B cell (primary cell): ENCODE results near the gene VIPR2. TPM values are rescaled to one million over a fixed set of nuclear protein-coding genes. Genes with fewer than 3 reads are reported as not detected.

Source experiments
- ATAC-seq: fragments of 200-7000 bp; cut with Tn5 transposase; one replicate; pipeline ENCODE4 v1.10.0; 2021; ENCODE audit warnings: low read depth, mild to moderate bottlenecking, moderate number of reproducible peaks, moderate library complexity
- CTCF ChIA-PET: fragments of 350-600 bp; sonication (Branson Sonifier 250); formaldehyde crosslinking; loops from one replicate; lab custom pipeline; 2021; ENCODE audit warnings: antibody characterized with exemption, inconsistent platforms; lab: Charles Lee
- POLR2A ChIA-PET: fragments of 350-600 bp; sonication (Branson Sonifier 250); formaldehyde crosslinking; loops from one replicate; lab custom pipeline; 2021; ENCODE audit warnings: antibody characterized with exemption; lab: Charles Lee
- DNase-seq: peaks from one replicate; pipeline ENCODE4 v3.0.0; 2013
- H2AFZ ChIP-seq: 2 replicates; pipeline ENCODE4 v1.6.1; 2012; ENCODE audit warnings: mild to moderate bottlenecking, low read depth, low read length; ENCODE audit not compliant: insufficient read depth, poor library complexity, severe bottlenecking
- H3K27ac ChIP-seq, 2 donors: 1 replicate in 1 of 2; 2 replicates in 1 of 2; pipeline ENCODE4 v1.5.1; 2012 to 2013; ENCODE audit warnings: low read length in 2 of 2, mild to moderate bottlenecking in 2 of 2, moderate library complexity in 1 of 2
- H3K27me3 ChIP-seq, 4 experiments: fragments of 200-600 bp in 1 of 4; sonication (generic) in 1 of 4; replicated peaks in 1 of 4; 1 replicate in 2 of 4; 2 replicates in 2 of 4; pipeline versions ENCODE4 v1.6.1 to v1.7.0; 2013 to 2016; ENCODE audit warnings: low read length in 3 of 4, mild to moderate bottlenecking in 2 of 4, mixed read lengths in 1 of 4, moderate library complexity in 1 of 4; ENCODE audit not compliant: insufficient read depth in 4 of 4, control insufficient read depth in 3 of 4; ENCODE audit errors: control extremely low read depth in 1 of 4
- H3K36me3 ChIP-seq, 2 experiments: replicated peaks in 1 of 2; 1 replicate in 1 of 2; 2 replicates in 1 of 2; pipeline versions ENCODE4 v1.6.1 to v1.7.1; 2013; ENCODE audit warnings: low read length in 1 of 2; ENCODE audit not compliant: insufficient read depth in 2 of 2, control insufficient read depth in 1 of 2; ENCODE audit errors: control extremely low read depth in 1 of 2, extremely low read depth in 1 of 2
- H3K4me1 ChIP-seq, 2 donors: fragments of 200-600 bp in 1 of 2; sonication (generic) in 1 of 2; 1 replicate in 1 of 2; 2 replicates in 1 of 2; pipeline versions ENCODE4 v1.5.1 to v1.6.1; 2013 to 2017; ENCODE audit warnings: low read length in 2 of 2; ENCODE audit not compliant: control insufficient read depth in 2 of 2, insufficient read depth in 2 of 2
- H3K4me2 ChIP-seq: replicated peaks from 2 replicates; pipeline ENCODE3; 2012; ENCODE audit warnings: mild to moderate bottlenecking, low read depth, low read length; ENCODE audit not compliant: poor library complexity, severe bottlenecking
- H3K4me3 ChIP-seq, 5 experiments: fragments of 200-600 bp in 1 of 5; sonication (generic) in 1 of 5; 1 replicate in 3 of 5; 2 replicates in 2 of 5; pipeline versions ENCODE4 v1.5.1 to v1.7.0; 2011 to 2016; ENCODE audit warnings: low read length in 4 of 5, mild to moderate bottlenecking in 4 of 5, low read depth in 2 of 5, control low read depth in 1 of 5, moderate library complexity in 1 of 5; ENCODE audit not compliant: insufficient read depth in 1 of 5; ENCODE audit errors: control extremely low read depth in 1 of 5, extremely low read depth in 1 of 5
- H3K79me2 ChIP-seq: fragments of 200-600 bp; sonication (generic); one replicate; pipeline ENCODE4 v1.6.0; 2016; ENCODE audit warnings: low read length; ENCODE audit not compliant: control insufficient read depth, insufficient read depth
- H3K9ac ChIP-seq: fragments of 200-600 bp; sonication (generic); 2 replicates; pipeline ENCODE4 v1.6.1; 2017; ENCODE audit warnings: mild to moderate bottlenecking, low read length, moderate library complexity
- H3K9me3 ChIP-seq, 3 donors: one replicate each; pipeline versions ENCODE4 v1.6.1 to v1.7.1; 2013; ENCODE audit warnings: low read length in 2 of 3; ENCODE audit not compliant: control insufficient read depth in 2 of 3, insufficient read depth in 1 of 3; ENCODE audit errors: control extremely low read depth in 1 of 3
- H4K20me1 ChIP-seq: 2 replicates; pipeline ENCODE4 v1.6.0; 2012; ENCODE audit warnings: mild to moderate bottlenecking, low read length; ENCODE audit not compliant: insufficient read depth, control insufficient read depth, poor library complexity, severe bottlenecking
- H3K27ac Mint-ChIP-seq: one replicate; pipeline ENCODE4 v1.8.0; 2021; ENCODE audit warnings: mixed read lengths
- H3K27me3 Mint-ChIP-seq: one replicate; pipeline ENCODE4 v1.8.0; 2021; ENCODE audit warnings: mixed read lengths
- H3K4me1 Mint-ChIP-seq: one replicate; pipeline ENCODE4 v1.8.0; 2021; ENCODE audit warnings: mixed read lengths
- H3K4me3 Mint-ChIP-seq: one replicate; pipeline ENCODE4 v1.8.0; 2021; ENCODE audit warnings: mixed read lengths
- H3K9me3 Mint-ChIP-seq: one replicate; pipeline ENCODE4 v1.8.0; 2022; ENCODE audit warnings: mixed read lengths; ENCODE audit not compliant: insufficient read depth
- EZH2 ChIP-seq: IDR thresholded peaks from 2 replicates; pipeline ENCODE4 v1.6.1; 2012; ENCODE audit warnings: borderline replicate concordance, low read depth, mild to moderate bottlenecking, moderate library complexity, low read length; ENCODE audit not compliant: insufficient read depth, poor library complexity, severe bottlenecking
- WGBS: methylation state at CpG from one replicate; pipeline ENCODE4 v1.1.5; 2013; ENCODE audit warnings: missing lambda C conversion rate; ENCODE audit not compliant: insufficient coverage; 5-methylcytosine and 5-hydroxymethylcytosine counted together
- intact Hi-C: fragments of 100-400 bp; cut with micrococcal nuclease; formaldehyde crosslinking; loops from one replicate; pipeline ENCODE4 v1.10.0; 2022
- polyA plus RNA-seq: library from polyadenylated mRNA; depleted of rRNA; stranded (reverse); fragments of >200 nt; gene quantifications from 2 replicates; pipeline ENCODE4 v1.2.3, GENCODE V29; 2012
- total RNA-seq, 2 donors: library from RNA; stranded (reverse); fragments of 120-200 nt in 1 of 2; gene quantifications; 1 replicate in 1 of 2; 2 replicates in 1 of 2; pipeline versions ENCODE4 v1.2.3 to v1.2.4, GENCODE V29; 2013 to 2022
- TF ChIP-seq, protein P1 (sequence below): fragments of 200-600 bp; IDR thresholded peaks from one replicate; pipeline ENCODE4 v1.8.0; 2022; ENCODE audit warnings: antibody characterized with exemption, mild to moderate bottlenecking

The VIPR2 gene
- total and polyA plus RNA-seq, 2 donors (not counting 1 experiment from before 2014, with no cell fraction given) = not detected

DNA sequence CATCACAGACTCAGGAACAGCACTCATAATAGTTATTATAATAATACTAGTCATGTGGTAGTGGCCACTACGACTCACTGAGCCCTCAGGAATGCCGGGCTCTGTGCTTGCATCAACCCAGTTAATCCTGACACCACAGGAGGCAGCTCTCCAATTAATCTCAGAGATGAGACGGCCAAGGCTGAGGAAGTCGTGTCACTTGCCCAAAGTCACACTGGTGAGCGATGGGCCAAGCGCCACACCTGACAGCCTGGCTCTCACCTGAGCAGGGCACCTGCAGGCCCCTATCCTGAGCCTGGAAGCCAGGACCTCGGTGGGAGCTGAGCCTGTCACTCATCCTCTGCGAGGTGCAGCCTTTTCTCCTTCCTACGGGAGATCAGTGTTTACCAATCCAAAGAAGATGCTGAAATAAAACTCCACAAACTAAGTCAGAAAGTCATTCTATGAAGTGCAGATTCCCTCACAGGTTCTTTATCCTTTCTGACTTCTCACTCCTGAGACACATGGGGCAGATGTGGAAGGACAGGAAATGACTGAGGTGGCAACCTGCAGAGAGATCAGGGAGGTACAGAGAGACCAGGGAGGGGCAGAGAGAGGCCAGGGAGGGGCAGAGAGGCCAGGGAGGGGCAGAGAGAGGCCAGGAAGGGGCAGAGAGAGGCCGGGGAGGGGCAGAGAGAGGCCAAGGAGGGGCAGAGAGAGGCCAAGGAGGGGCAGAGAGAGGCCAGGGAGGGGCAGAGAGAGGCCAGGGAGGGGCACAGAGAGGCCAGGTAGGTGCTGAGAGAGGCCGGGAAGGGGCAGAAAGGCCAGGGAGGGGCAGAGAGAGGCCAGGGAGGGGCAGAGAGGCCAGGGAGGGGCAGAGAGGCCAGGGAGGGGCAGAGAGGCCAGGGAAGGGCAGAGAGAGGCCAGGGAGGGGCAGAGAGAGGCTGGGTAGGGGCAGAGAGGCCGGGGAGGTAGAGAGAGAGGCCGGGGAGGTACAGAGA lies 38.5 kb downstream of the VIPR2 start:
- no peaks in the 10 kb centered on the region for H3K4me1 ChIP-seq
- Mint-ChIP-seq H3K9me3 (no peaks in the 10 kb centered on the region), H3K27me3 (peaks cover 4% of the 10 kb centered on the region), H3K27ac (no peak overlapping the region), H3K4me3 (no peak overlapping the region), H3K4me1 (no peaks in the 10 kb centered on the region)
- intact Hi-C loops = no loop called here
- ChIA-PET CTCF (no interaction called here), POLR2A (no interaction called here)
- 82% methylated on average over 11 of the region's 13 CpGs for WGBS
- H3K27ac ChIP-seq = no peak overlapping the region
- no peaks in the 10 kb centered on the region for H3K27me3 ChIP-seq
- peaks cover 0 to 4% (median 0%) of the 10 kb centered on the region in 3 donors for H3K9me3 ChIP-seq
- no peak for ATAC-seq
- H4K20me1 ChIP-seq = no peaks in the 10 kb centered on the region
- no peaks in the 10 kb centered on the region for H3K79me2 ChIP-seq
- no peak overlapping the region for H3K9ac ChIP-seq
- no peaks in the 10 kb centered on the region for H3K36me3 ChIP-seq
- no peak overlapping the region for H3K4me3 ChIP-seq
- no peak overlapping the region for H3K4me2 ChIP-seq
- TF ChIP-seq, protein P1, sequence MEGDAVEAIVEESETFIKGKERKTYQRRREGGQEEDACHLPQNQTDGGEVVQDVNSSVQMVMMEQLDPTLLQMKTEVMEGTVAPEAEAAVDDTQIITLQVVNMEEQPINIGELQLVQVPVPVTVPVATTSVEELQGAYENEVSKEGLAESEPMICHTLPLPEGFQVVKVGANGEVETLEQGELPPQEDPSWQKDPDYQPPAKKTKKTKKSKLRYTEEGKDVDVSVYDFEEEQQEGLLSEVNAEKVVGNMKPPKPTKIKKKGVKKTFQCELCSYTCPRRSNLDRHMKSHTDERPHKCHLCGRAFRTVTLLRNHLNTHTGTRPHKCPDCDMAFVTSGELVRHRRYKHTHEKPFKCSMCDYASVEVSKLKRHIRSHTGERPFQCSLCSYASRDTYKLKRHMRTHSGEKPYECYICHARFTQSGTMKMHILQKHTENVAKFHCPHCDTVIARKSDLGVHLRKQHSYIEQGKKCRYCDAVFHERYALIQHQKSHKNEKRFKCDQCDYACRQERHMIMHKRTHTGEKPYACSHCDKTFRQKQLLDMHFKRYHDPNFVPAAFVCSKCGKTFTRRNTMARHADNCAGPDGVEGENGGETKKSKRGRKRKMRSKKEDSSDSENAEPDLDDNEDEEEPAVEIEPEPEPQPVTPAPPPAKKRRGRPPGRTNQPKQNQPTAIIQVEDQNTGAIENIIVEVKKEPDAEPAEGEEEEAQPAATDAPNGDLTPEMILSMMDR = no peak
- TF ChIP-seq EZH2 = no peak
- DNase-seq = no peak
- H2AFZ ChIP-seq = no peak overlapping the region
